Measurements from ENCODE around the gene TUBG1. TPM values are rescaled to one million over a fixed set of nuclear protein-coding genes. Genes with fewer than 3 reads are reported as not detected.
"Not testable (repeated sequence)": the region's sequence is repeated elsewhere in the genome, so short reads cannot be mapped to it uniquely, and the experiment has no call there.

Gene TUBG1
- total RNA-seq, 4 donors from 2014 or later: 30.6 to 89.0 (median 55.0) TPM

DNA sequence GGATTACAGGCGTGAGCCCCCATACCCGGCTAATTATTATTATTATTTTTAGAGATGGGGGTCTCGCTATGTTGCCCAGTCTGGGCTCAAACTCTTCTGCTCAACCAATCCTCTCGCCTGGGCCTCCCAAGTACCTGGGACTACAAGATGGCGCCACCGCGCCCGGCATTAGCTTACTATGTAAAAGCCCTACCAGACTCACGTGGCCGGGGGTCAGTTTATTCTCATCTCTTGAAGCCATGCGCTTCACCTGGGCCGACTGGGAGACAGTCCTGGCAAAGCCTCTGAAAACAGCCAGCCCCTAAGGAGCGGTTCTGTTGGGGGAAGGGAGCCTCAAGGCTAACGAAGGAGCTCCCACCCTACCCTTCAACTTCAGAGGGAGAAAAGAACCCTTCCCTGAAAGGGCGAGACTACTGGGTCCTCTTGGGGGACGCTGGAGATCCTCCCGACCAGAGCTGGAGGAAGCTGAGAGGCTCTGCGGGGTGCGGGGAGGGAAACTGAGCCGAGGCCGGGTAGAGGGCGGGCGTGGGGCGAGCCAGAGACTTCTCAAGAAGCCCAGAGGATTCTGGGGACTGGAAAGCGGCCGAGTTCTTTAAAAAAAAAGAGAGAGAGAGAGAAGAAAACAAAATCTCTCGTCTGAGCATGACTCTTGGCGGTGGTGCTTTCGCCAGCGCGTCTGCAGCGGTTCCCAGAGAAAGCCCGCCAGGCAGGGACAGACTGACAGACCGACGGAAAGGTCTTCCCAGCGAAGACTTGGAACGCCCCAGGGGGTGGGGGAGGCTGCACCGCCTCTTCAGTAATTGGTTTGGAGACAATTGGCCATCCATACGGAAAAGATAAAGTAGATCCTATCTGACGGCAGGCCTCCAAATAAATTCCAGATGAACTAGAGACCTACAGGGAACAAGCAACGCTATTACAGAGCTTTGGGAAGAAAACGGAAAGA is 44.0 kb downstream of the TUBG1 start:
- Histone ChIP-seq H3K27me3 (no peaks in the 10 kb centered on the region), H3K4me3 (peak overlapping the region; percentile 46 to 52 (median 47)), H3K9me3 (no peaks in the 10 kb centered on the region), H3K4me1 (peaks cover 7 to 19% (median 16%) of the 10 kb centered on the region in 4 donors), H3K27ac (replicated peaks in 1 of 4) (peak overlapping the region; percentile 72 to 85 (median 82)), H3K36me3 (no peaks in the 10 kb centered on the region)
- no peak for DNase-seq (ENCODE audit: extremely low spot score)
- TF ChIP-seq EP300 (IDR thresholded peaks at IDR 0.05): no peak
- TF ChIP-seq POLR2A (IDR thresholded peaks at IDR 0.05; ENCODE audit: low read depth): no peak
- TF ChIP-seq POLR2AphosphoS5 (IDR thresholded peaks at IDR 0.05): peak; percentile 58 to 67
- intact Hi-C loops (cut with DNase I): no loop called here
- 27% methylated on average over 42 of the region's 42 CpGs for WGBS

DNA sequence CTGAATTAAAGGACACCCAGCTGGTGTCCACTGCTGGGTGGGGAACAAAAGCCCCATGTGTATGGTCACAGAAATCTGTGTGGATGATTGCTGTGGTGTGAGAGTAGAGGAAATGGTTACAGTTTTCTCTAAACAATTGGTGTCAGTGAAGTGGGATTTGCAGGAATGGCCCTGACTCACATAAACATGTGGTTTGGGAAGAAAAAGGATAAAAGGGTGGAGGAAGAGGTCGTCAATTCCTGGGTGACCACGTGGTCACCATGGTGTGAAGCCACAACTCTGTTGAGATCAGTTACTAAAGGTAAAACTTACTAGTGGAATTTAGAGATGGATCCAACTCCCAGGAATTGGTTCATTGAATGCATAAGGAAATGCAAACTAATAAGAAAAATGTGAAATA is 46.0 kb downstream of the TUBG1 start:
- no peaks in the 10 kb centered on the region for H3K9me3 ChIP-seq
- 64% methylated on average over 2 of the region's 2 CpGs for WGBS
- DNase-seq (ENCODE audit: extremely low spot score): no peak
- H3K36me3 ChIP-seq: no peaks in the 10 kb centered on the region
- intact Hi-C loops (cut with DNase I): loop anchor here (5.0 kb wide), 1 partner anchor 43 kb away; no protein-coding TSS in a partner anchor
- H3K27me3 ChIP-seq: no peaks in the 10 kb centered on the region
- peaks cover 17 to 36% (median 33%) of the 10 kb centered on the region in 4 donors for H3K4me1 ChIP-seq
- no peak overlapping the region for H3K27ac ChIP-seq (replicated peaks in 1 of 4)
- TF ChIP-seq POLR2A (IDR thresholded peaks at IDR 0.05; ENCODE audit: low read depth) (no peak), EP300 (IDR thresholded peaks at IDR 0.05) (no peak), POLR2AphosphoS5 (IDR thresholded peaks at IDR 0.05) (no peak)
- TF ChIP-seq, protein P1, sequence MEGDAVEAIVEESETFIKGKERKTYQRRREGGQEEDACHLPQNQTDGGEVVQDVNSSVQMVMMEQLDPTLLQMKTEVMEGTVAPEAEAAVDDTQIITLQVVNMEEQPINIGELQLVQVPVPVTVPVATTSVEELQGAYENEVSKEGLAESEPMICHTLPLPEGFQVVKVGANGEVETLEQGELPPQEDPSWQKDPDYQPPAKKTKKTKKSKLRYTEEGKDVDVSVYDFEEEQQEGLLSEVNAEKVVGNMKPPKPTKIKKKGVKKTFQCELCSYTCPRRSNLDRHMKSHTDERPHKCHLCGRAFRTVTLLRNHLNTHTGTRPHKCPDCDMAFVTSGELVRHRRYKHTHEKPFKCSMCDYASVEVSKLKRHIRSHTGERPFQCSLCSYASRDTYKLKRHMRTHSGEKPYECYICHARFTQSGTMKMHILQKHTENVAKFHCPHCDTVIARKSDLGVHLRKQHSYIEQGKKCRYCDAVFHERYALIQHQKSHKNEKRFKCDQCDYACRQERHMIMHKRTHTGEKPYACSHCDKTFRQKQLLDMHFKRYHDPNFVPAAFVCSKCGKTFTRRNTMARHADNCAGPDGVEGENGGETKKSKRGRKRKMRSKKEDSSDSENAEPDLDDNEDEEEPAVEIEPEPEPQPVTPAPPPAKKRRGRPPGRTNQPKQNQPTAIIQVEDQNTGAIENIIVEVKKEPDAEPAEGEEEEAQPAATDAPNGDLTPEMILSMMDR (IDR thresholded peaks at IDR 0.05): no peak
- no peak overlapping the region for H3K4me3 ChIP-seq

DNA sequence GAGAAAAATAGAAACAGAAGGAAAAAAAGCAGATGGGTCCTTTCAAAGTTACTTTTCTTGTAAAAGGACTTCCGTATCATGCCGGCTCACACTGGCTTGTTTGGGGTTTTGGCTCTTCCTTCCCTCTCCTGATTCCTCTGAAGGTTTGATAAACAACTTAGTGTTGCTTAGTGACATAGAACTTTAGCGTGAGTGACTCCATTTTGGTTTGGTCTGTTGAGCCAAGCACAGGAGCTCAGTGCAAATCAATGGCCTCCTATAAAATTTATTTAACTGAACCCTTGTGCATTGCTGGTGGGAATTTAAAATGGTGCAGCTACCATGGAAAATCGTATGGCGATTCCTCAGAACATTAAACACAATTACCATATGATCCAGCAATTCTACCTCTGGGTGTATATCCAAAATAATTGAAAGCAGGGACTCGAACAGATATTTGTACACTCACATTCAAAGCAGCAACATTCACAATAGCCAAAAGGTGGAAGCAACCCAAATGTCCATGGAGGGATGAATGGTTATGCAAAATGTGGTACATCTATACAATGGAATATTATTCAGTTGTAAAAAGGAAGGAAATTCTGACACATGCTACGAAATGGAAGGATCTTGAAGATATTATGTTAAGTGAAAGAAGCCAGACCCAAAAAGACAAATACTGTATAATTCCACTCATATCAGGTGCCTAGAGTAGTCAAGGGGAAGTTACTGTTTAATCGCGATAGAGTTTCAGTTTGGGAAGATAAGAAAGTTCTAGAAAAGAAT is 48.5 kb downstream of the TUBG1 start:
- WGBS: 72% methylated on average over 9 of the region's 9 CpGs
- peaks cover 22 to 44% (median 39%) of the 10 kb centered on the region in 4 donors for H3K4me1 ChIP-seq
- peaks cover 3 to 17% (median 10%) of the 10 kb centered on the region in 4 donors for H3K36me3 ChIP-seq
- H3K27me3 ChIP-seq: no peaks in the 10 kb centered on the region
- H3K4me3 ChIP-seq: no peak overlapping the region
- TF ChIP-seq POLR2AphosphoS5 (IDR thresholded peaks at IDR 0.05): no peak
- TF ChIP-seq EP300 (IDR thresholded peaks at IDR 0.05): no peak
- TF ChIP-seq, protein P1 (IDR thresholded peaks at IDR 0.05): no peak
- no peak for TF ChIP-seq POLR2A (IDR thresholded peaks at IDR 0.05; ENCODE audit: low read depth)
- peak overlapping the region in 1 of 4 donors; percentile 84 for H3K27ac ChIP-seq (replicated peaks in 1 of 4)
- intact Hi-C loops (cut with DNase I): loop anchor here (5.0 kb wide), 1 partner anchor 46 kb away; no protein-coding TSS in a partner anchor
- no peak for DNase-seq (ENCODE audit: extremely low spot score)
- H3K9me3 ChIP-seq: no peaks in the 10 kb centered on the region

DNA sequence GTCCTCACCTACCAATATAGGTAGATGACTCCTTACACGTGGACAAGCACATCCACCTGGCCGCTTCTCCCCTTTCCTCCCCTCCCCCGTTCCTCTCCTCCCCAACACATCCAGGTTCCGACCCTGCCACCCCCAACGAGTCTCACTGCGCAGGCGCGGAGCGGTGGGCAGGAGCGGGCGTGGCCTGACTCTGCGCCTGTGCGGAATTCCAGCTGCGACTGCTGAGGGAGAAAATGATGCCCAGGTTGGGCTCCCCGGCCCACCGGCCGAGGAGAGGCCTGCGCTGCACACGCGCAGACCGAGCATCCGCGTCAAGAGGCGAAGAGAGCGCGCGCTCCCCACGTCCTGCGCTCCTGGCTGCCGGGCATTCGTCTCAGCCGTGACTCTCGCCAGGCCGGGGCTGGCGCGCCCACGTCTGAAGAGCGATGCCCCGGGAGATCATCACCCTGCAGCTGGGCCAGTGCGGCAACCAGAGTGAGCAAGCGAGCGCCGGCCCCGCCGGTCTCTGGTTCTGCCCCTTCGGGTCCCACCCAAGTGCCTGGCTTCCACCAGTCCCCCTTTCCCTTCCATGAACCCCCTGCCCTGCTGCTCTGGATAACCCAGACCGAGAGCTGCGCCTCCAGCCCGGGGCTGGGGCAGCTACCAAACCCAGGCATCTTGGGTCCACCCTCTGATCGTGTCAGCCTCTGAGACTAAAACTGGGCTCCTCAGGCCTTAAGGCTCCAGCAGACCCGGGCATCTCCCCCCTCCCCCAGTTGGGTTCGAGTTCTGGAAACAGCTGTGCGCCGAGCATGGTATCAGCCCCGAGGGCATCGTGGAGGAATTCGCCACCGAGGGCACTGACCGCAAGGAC is 49.8 kb downstream of the TUBG1 start, which contains the start of gene TUBG2:
TSS of gene TUBG2 (plus strand) at position 206 of the 853 bp plus-strand sequence. CDS start at position 426, 220 bp downstream.
- Histone ChIP-seq H3K9me3 (no peaks in the 10 kb centered on the region), H3K4me3 (peak within 1 kb of the TSS; percentile 65 to 82 (median 76)), H3K4me1 (peaks cover 17 to 31% (median 27%) of the 10 kb centered on the region in 4 donors), H3K36me3 (peaks cover 5 to 30% (median 22%) of the 10 kb centered on the region in 4 donors), H3K27me3 (no peaks in the 10 kb centered on the region), H3K27ac (replicated peaks in 1 of 4) (peak within 1 kb of the TSS; percentile 84 to 90 (median 90))
- TF ChIP-seq, protein P1 (IDR thresholded peaks at IDR 0.05): peak in 1 of 3 experiments; percentile 20
- TF ChIP-seq POLR2AphosphoS5 (IDR thresholded peaks at IDR 0.05): peak; percentile 92 to 94
- no peak for TF ChIP-seq EP300 (IDR thresholded peaks at IDR 0.05)
- no peak for DNase-seq (ENCODE audit: extremely low spot score)
- 4% methylated on average over 22 of the region's 59 CpGs for WGBS
- intact Hi-C loops (cut with DNase I): loop anchor here (5.0 kb wide), 1 partner anchor 47 kb away; no protein-coding TSS in a partner anchor

DNA sequence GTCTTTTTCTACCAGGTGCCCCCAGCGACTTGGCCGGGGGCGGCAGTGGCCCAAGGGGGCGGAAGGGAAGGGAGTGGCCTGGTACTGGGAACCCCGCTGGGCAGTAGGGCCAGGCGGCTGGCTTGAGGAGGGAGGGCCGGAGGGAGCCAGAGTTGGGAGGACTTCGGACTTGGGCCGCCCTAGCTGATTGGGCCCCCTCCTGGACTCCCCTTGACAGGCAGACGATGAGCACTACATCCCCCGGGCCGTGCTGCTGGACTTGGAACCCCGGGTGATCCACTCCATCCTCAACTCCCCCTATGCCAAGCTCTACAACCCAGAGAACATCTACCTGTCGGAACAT is 50.4 kb downstream of the TUBG1 start:
- H3K36me3 ChIP-seq: peaks cover 5 to 36% (median 24%) of the 10 kb centered on the region in 4 donors
- not testable (repeated sequence) for H3K9me3 ChIP-seq; H3K27me3 ChIP-seq; DNase-seq (ENCODE audit: extremely low spot score)
- peaks cover 15 to 26% (median 24%) of the 10 kb centered on the region in 4 donors for H3K4me1 ChIP-seq
- intact Hi-C loops (cut with DNase I): loop anchor here (5.0 kb wide), 1 partner anchor 48 kb away; no protein-coding TSS in a partner anchor
- peak overlapping the region; percentile 65 to 82 (median 76) for H3K4me3 ChIP-seq
- H3K27ac ChIP-seq (replicated peaks in 1 of 4): peak overlapping the region; percentile 84 to 90 (median 90)
- WGBS: no CpG with 5 or more reads among the region's 14 CpGs
